Endodermal cell (in vitro differentiated cells): ENCODE measurements around the gene ANXA2R. TPM values are rescaled to one million over a fixed set of nuclear protein-coding genes. Genes with fewer than 3 reads are reported as not detected.

Experiments used
- DNase-seq: peaks from one replicate; pipeline ENCODE4 v3.0.0-alpha.2; 2017
- H3K27ac ChIP-seq: 2 replicates; pipeline ENCODE4 v1.5.1; 2013; ENCODE audit warnings: mild to moderate bottlenecking, low read depth, low read length, moderate library complexity
- H3K27me3 ChIP-seq: 2 replicates; pipeline ENCODE4 v1.6.1; 2013; ENCODE audit warnings: mild to moderate bottlenecking, low read length, moderate library complexity; ENCODE audit not compliant: insufficient read depth, control insufficient read depth, poor library complexity, severe bottlenecking
- H3K36me3 ChIP-seq: 2 replicates; pipeline ENCODE4 v1.7.0; 2013; ENCODE audit warnings: mild to moderate bottlenecking, low read length, moderate library complexity; ENCODE audit not compliant: control insufficient read depth, insufficient read depth
- H3K4me1 ChIP-seq: one replicate; pipeline ENCODE4 v1.7.0; 2013; ENCODE audit warnings: low read length; ENCODE audit not compliant: control insufficient read depth, insufficient read depth
- H3K4me3 ChIP-seq: 2 replicates; pipeline ENCODE4 v1.5.1; 2013; ENCODE audit warnings: mild to moderate bottlenecking, low read length, moderate library complexity
- H3K9ac ChIP-seq: 2 replicates; pipeline ENCODE4 v1.6.1; 2013; ENCODE audit warnings: mild to moderate bottlenecking, low read length, moderate library complexity; ENCODE audit not compliant: poor library complexity, severe bottlenecking; ENCODE audit errors: extremely low read depth
- H3K9me3 ChIP-seq: 2 replicates; pipeline ENCODE4 v1.6.1; 2013; ENCODE audit warnings: mild to moderate bottlenecking, low read length, moderate library complexity; ENCODE audit not compliant: control insufficient read depth
- H3K27ac Mint-ChIP-seq: 2 replicates; pipeline ENCODE4 v1.8.0; 2020; ENCODE audit warnings: mixed read lengths
- H3K27me3 Mint-ChIP-seq: 2 replicates; pipeline ENCODE4 v1.8.0; 2021; ENCODE audit warnings: mild to moderate bottlenecking, mixed read lengths; ENCODE audit not compliant: insufficient read depth
- H3K36me3 Mint-ChIP-seq: 2 replicates; pipeline ENCODE4 v1.8.0; 2020; ENCODE audit warnings: low read depth, mixed read lengths
- H3K4me1 Mint-ChIP-seq: 2 replicates; pipeline ENCODE4 v1.8.0; 2020; ENCODE audit warnings: mixed read lengths
- H3K4me3 Mint-ChIP-seq: 2 replicates; pipeline ENCODE4 v1.8.0; 2020; ENCODE audit warnings: mild to moderate bottlenecking, moderate library complexity, mixed read lengths
- H3K9me3 Mint-ChIP-seq: 2 replicates; pipeline ENCODE4 v1.8.0; 2020; ENCODE audit warnings: mild to moderate bottlenecking, mixed read lengths
- WGBS, 2 experiments: methylation state at CpG; one replicate each; pipeline versions ENCODE4 v1.1.5 to v1.1.7; 2013; ENCODE audit warnings: missing lambda C conversion rate in 2 of 2, mixed read lengths in 1 of 2; ENCODE audit not compliant: insufficient coverage in 1 of 2, insufficient read length in 1 of 2; 5-methylcytosine and 5-hydroxymethylcytosine counted together
- total RNA-seq, 2 donors: library from RNA; stranded (reverse); fragmentation: NEBNext Ultra II Directional in 1 of 2; extraction: Animal tissue kit (Norgen Biotek cat#: 25700) in 1 of 2; gene quantifications; 2 replicates in 1 of 2; 3 replicates in 1 of 2; pipeline ENCODE4 v1.2.1, GENCODE V29; 2021
- TF ChIP-seq, protein P1 (sequence below): fragments of 200-600 bp; sonication (generic); conservative IDR thresholded peaks from 2 replicates; pipeline ENCODE4 v1.5.0; 2021; ENCODE audit warnings: antibody characterized with exemption, mild to moderate bottlenecking

Gene ANXA2R
- total RNA-seq, 2 donors from 2014 or later, result 0.73 to 0.97 TPM

DNA sequence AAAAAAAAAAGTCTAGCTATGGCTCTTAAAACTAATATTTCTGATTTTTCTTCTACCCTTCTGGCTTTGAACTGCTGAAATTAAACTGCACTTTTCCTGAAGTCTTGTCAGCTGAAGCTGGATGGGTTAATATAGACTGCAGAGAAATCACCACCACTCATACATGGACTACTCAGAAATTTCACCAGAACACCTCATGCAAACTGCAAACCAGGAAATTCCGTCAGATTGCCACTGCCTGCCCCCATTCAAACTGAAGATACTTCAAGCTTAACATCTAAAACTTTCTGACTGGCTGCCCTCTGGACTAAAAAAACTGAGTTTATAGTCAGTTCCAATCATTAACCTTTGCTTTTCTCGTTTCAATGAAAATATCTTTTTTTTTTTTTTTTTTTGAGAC lies 11.6 kb upstream of the ANXA2R start:
- Histone ChIP-seq H3K9me3 (peaks cover 8% of the 10 kb centered on the region), H3K36me3 (no peaks in the 10 kb centered on the region), H3K9ac (no peak overlapping the region), H3K27ac (no peak overlapping the region), H3K27me3 (peaks cover 40% of the 10 kb centered on the region), H3K4me3 (no peak overlapping the region), H3K4me1 (no peaks in the 10 kb centered on the region)
- Mint-ChIP-seq H3K27ac (no peak overlapping the region), H3K9me3 (no peaks in the 10 kb centered on the region), H3K4me1 (peaks cover 5% of the 10 kb centered on the region), H3K36me3 (peaks cover 6% of the 10 kb centered on the region), H3K4me3 (no peak overlapping the region), H3K27me3 (peaks cover 39% of the 10 kb centered on the region)
- DNase-seq, result no peak
- TF ChIP-seq, protein P1, sequence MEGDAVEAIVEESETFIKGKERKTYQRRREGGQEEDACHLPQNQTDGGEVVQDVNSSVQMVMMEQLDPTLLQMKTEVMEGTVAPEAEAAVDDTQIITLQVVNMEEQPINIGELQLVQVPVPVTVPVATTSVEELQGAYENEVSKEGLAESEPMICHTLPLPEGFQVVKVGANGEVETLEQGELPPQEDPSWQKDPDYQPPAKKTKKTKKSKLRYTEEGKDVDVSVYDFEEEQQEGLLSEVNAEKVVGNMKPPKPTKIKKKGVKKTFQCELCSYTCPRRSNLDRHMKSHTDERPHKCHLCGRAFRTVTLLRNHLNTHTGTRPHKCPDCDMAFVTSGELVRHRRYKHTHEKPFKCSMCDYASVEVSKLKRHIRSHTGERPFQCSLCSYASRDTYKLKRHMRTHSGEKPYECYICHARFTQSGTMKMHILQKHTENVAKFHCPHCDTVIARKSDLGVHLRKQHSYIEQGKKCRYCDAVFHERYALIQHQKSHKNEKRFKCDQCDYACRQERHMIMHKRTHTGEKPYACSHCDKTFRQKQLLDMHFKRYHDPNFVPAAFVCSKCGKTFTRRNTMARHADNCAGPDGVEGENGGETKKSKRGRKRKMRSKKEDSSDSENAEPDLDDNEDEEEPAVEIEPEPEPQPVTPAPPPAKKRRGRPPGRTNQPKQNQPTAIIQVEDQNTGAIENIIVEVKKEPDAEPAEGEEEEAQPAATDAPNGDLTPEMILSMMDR, result no peak
- WGBS, 2 experiments, result 91 to 93% methylated on average over 1 to 2 of the region's 2 CpGs

GRCh38 chr5:43050384-43050783 lies 10.3 kb upstream of the ANXA2R start:
- H3K4me3 Mint-ChIP-seq, result no peak overlapping the region
- peaks cover 6% of the 10 kb centered on the region for H3K36me3 Mint-ChIP-seq
- WGBS, 2 experiments, result 91 to 93% methylated on average over 4 of the region's 4 CpGs
- Histone ChIP-seq H3K9ac (no peak overlapping the region), H3K4me1 (no peaks in the 10 kb centered on the region), H3K27ac (no peak overlapping the region), H3K27me3 (peaks cover 53% of the 10 kb centered on the region), H3K36me3 (no peaks in the 10 kb centered on the region), H3K9me3 (peaks cover 8% of the 10 kb centered on the region), H3K4me3 (no peak overlapping the region)
- no peak for DNase-seq
- H3K9me3 Mint-ChIP-seq, result no peaks in the 10 kb centered on the region
- H3K27ac Mint-ChIP-seq, result no peak overlapping the region
- H3K4me1 Mint-ChIP-seq, result peaks cover 5% of the 10 kb centered on the region
- TF ChIP-seq, protein P1, result no peak
- peaks cover 42% of the 10 kb centered on the region for H3K27me3 Mint-ChIP-seq

GRCh38 chr5:43049236-43049635 lies 9.1 kb upstream of the ANXA2R start:
- DNase-seq, result no peak
- Mint-ChIP-seq H3K9me3 (no peaks in the 10 kb centered on the region), H3K4me3 (no peak overlapping the region), H3K27me3 (peaks cover 43% of the 10 kb centered on the region), H3K27ac (no peak overlapping the region), H3K36me3 (peaks cover 2% of the 10 kb centered on the region), H3K4me1 (peaks cover 16% of the 10 kb centered on the region)
- TF ChIP-seq, protein P1, result no peak
- peak overlapping the region; percentile 35 for H3K4me3 ChIP-seq
- H3K4me1 ChIP-seq, result no peaks in the 10 kb centered on the region
- WGBS, 2 experiments, result 86% methylated on average over 5 of the region's 5 CpGs; no CpG with 5 or more reads in 1 of the 2 experiments
- H3K27me3 ChIP-seq, result peaks cover 54% of the 10 kb centered on the region
- no peak overlapping the region for H3K27ac ChIP-seq
- H3K9me3 ChIP-seq, result peaks cover 8% of the 10 kb centered on the region
- H3K9ac ChIP-seq, result no peak overlapping the region
- no peaks in the 10 kb centered on the region for H3K36me3 ChIP-seq
